Measurements from ENCODE around the gene PPFIBP2. TPM values are rescaled to one million over a fixed set of nuclear protein-coding genes. Genes with fewer than 3 reads are reported as not detected.

PPFIBP2 gene
- total and polyA plus RNA-seq, 2 of the 13 experiments (the other 11 are each of a cell fraction or from before 2014, with no cell fraction given), result 15.0 to 52.5 TPM

DNA sequence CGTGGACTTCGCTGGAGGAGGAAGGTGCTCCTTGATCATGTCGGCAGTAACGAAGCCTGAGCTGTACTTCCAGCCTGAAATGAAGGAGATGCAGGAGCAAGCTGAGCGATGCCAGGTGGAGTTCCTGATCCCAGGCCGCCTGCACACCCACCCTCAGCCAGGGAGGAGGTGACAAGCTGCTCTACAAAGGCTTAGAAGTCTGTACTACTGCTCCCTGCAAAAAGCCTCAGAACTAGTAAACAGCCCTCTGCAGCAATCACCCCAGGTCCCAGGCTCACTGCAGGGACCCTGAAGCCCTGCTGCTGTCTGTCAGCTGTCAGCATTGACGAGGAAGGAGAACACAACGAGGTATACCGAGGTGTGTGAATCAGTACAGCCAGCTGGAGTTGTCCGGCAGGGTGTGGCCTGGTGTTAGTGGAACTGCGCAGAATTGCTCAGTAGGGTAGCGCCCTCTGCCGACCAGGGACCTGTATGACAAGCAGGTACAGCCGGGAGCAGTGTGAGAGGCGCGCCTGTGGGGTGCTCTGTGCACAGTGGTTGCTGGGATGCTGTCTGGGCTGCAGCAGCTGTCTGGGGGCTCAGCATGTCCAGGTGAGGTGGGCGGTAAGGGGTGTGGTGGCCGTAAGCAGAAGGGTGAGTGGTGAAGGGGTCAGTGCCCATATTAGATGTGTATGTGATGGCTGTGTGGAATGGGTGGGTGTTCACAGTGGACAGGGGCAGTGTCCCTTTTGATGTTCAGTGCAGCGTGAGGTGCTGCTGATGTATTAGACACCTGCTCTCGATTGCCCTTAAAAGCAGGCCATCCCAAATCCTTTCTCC lies 151.9 kb downstream of the PPFIBP2 start (continued):
- TF ChIP-seq, protein P1, sequence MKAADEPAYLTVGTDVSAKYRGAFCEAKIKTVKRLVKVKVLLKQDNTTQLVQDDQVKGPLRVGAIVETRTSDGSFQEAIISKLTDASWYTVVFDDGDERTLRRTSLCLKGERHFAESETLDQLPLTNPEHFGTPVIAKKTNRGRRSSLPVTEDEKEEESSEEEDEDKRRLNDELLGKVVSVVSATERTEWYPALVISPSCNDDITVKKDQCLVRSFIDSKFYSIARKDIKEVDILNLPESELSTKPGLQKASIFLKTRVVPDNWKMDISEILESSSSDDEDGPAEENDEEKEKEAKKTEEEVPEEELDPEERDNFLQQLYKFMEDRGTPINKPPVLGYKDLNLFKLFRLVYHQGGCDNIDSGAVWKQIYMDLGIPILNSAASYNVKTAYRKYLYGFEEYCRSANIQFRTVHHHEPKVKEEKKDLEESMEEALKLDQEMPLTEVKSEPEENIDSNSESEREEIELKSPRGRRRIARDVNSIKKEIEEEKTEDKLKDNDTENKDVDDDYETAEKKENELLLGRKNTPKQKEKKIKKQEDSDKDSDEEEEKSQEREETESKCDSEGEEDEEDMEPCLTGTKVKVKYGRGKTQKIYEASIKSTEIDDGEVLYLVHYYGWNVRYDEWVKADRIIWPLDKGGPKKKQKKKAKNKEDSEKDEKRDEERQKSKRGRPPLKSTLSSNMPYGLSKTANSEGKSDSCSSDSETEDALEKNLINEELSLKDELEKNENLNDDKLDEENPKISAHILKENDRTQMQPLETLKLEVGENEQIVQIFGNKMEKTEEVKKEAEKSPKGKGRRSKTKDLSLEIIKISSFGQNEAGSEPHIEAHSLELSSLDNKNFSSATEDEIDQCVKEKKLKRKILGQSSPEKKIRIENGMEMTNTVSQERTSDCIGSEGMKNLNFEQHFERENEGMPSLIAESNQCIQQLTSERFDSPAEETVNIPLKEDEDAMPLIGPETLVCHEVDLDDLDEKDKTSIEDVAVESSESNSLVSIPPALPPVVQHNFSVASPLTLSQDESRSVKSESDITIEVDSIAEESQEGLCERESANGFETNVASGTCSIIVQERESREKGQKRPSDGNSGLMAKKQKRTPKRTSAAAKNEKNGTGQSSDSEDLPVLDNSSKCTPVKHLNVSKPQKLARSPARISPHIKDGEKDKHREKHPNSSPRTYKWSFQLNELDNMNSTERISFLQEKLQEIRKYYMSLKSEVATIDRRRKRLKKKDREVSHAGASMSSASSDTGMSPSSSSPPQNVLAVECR (CRISPR knock-in tag; IDR thresholded peaks at IDR 0.05; ENCODE audit: borderline replicate concordance), result no peak
- TF ChIP-seq ATF5 (CRISPR knock-in tag; IDR thresholded peaks at IDR 0.05; ENCODE audit: low read depth) (no peak), ZNF354B (CRISPR knock-in tag; IDR thresholded peaks at IDR 0.05) (no peak), ZNF18 (CRISPR knock-in tag; IDR thresholded peaks at IDR 0.05; ENCODE audit: insufficient replicate concordance) (no peak), ZNF788 (CRISPR knock-in tag; IDR thresholded peaks at IDR 0.05; ENCODE audit: borderline replicate concordance) (no peak), HMG20B (CRISPR knock-in tag; conservative IDR thresholded peaks at IDR 0.05) (no peak), AHDC1 (CRISPR knock-in tag; IDR thresholded peaks at IDR 0.05; ENCODE audit: borderline replicate concordance) (no peak), HOXA9 (CRISPR knock-in tag; IDR thresholded peaks at IDR 0.05; ENCODE audit: borderline replicate concordance) (no peak), PLSCR1 (CRISPR knock-in tag; IDR thresholded peaks at IDR 0.05; ENCODE audit: borderline replicate concordance) (no peak), ZSCAN30 (CRISPR knock-in tag; IDR thresholded peaks at IDR 0.05) (no peak), ZNF44 (CRISPR knock-in tag; IDR thresholded peaks at IDR 0.05) (no peak), KDM3A (CRISPR knock-in tag; IDR thresholded peaks at IDR 0.05; ENCODE audit: low read depth) (no peak)
- TF ChIP-seq, protein P2, sequence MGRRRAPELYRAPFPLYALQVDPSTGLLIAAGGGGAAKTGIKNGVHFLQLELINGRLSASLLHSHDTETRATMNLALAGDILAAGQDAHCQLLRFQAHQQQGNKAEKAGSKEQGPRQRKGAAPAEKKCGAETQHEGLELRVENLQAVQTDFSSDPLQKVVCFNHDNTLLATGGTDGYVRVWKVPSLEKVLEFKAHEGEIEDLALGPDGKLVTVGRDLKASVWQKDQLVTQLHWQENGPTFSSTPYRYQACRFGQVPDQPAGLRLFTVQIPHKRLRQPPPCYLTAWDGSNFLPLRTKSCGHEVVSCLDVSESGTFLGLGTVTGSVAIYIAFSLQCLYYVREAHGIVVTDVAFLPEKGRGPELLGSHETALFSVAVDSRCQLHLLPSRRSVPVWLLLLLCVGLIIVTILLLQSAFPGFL (CRISPR knock-in tag; IDR thresholded peaks at IDR 0.05), result no peak
